Peyer's patch (tissue), 4 donors: ENCODE results near the gene PLPPR5.

Experiments
- POLR2A ChIP-seq, 2 donors: fragments of 450-650 bp; IDR thresholded peaks; one replicate each; pipeline ENCODE4 v1.5.1; 2017; ENCODE audit warnings: antibody characterized with exemption in 2 of 2, mild to moderate bottlenecking in 2 of 2, moderate library complexity in 2 of 2
- TF ChIP-seq, protein P1 (sequence below), 6 experiments: fragments of 450-650 bp in 4 of 6; fragments of 200-600 bp in 2 of 6; sonication (generic) in 1 of 6; IDR thresholded peaks; one replicate each; pipeline ENCODE4 v1.5.1; 2017 to 2019; ENCODE audit warnings: antibody characterized with exemption in 6 of 6, mild to moderate bottlenecking in 3 of 6, moderate library complexity in 1 of 6

DNA sequence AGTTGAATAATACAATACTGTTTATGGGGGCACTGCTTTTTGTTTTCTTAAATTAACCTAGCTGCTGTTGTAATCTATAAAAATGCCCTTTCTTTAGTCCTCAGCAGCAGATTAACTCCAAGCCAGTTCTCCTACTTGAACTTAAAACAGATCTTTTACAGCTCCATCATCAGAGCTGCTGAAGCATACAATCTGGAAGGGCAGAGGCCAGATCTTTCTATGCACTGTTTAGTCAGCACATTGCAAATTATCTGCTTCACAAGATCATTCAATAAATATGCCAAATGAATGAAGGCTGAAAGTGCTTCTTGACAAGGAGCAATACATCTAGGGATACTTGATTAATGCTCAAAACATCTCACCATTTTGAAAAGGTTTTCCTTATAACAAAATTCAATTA is 115.8 kb downstream of the PLPPR5 start:
- TF ChIP-seq, protein P1, sequence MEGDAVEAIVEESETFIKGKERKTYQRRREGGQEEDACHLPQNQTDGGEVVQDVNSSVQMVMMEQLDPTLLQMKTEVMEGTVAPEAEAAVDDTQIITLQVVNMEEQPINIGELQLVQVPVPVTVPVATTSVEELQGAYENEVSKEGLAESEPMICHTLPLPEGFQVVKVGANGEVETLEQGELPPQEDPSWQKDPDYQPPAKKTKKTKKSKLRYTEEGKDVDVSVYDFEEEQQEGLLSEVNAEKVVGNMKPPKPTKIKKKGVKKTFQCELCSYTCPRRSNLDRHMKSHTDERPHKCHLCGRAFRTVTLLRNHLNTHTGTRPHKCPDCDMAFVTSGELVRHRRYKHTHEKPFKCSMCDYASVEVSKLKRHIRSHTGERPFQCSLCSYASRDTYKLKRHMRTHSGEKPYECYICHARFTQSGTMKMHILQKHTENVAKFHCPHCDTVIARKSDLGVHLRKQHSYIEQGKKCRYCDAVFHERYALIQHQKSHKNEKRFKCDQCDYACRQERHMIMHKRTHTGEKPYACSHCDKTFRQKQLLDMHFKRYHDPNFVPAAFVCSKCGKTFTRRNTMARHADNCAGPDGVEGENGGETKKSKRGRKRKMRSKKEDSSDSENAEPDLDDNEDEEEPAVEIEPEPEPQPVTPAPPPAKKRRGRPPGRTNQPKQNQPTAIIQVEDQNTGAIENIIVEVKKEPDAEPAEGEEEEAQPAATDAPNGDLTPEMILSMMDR (IDR thresholded peaks at IDR 0.05) = no peak
- no peak for TF ChIP-seq POLR2A (IDR thresholded peaks at IDR 0.05)
